ENCODE data around the gene CHRM4.

GRCh38 chr11:46381819-46382645 is 9.5 kb downstream of the CHRM4 start:
- TF ChIP-seq EZH2phosphoT487 (IDR thresholded peaks at IDR 0.05; ENCODE audit: borderline replicate concordance): no peak
- TF ChIP-seq CTCF (conservative IDR thresholded peaks at IDR 0.05; ENCODE audit: low read length): no peak
